Thyroid gland (tissue), 4 donors: ENCODE data around the gene DGKQ.

Source experiments
- POLR2A ChIP-seq, 2 donors: fragments of 450-650 bp; IDR thresholded peaks; one replicate each; pipeline ENCODE4 v1.6.1; 2017; ENCODE audit warnings: antibody characterized with exemption in 2 of 2, mild to moderate bottlenecking in 2 of 2, moderate library complexity in 1 of 2
- TF ChIP-seq, protein P1 (sequence below), 6 experiments: fragments of 200-600 bp in 3 of 6; fragments of 450-650 bp in 3 of 6; sonication (generic) in 3 of 6; IDR thresholded peaks; one replicate each; pipeline ENCODE4 v1.5.1; 2016 to 2019; ENCODE audit warnings: antibody characterized with exemption in 6 of 6, mild to moderate bottlenecking in 2 of 6, inconsistent platforms in 1 of 6, moderate library complexity in 1 of 6

DNA sequence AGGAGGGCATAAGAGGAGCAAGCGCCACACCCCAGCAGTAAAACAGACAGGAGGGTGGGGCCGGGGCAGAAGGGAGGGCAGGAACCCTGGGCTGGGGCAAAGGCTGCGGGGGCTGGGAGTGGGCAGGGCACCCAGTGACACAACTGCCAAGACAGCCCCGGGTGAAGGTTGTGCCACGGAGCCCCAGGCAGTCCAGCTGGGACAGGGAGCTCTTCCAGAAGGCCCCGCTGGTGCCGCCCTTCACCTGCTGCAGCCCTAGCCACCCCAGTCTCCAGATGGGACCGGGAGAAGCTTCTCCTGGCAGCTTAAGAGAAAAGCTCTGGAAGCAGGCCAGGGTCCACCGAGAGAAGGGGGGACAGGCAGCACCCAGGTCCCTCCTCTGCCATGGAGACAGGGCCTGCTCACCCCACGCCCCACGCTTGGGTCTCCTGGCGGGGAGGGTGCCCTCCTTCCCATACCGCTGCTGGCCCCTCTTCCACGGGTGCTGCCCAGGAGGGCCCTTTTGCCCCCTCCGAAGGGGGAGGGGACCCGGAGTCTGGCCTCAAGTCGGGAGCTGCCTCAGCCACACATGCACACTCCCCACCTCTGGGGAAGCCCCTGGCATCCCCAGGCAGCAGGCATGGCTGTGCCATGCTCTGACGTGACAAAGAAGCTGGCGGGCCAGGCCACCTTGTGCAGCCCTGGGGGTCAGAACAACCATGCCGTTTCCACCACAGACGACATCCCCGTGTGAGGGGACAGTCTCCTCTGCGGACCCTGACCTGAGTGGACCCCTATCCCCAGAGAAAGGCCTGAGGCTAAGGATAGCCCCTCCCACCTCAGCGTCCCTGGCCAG lies 1.5 kb downstream of the DGKQ start:
- TF ChIP-seq POLR2A (IDR thresholded peaks at IDR 0.05), result no peak
- TF ChIP-seq, protein P1, sequence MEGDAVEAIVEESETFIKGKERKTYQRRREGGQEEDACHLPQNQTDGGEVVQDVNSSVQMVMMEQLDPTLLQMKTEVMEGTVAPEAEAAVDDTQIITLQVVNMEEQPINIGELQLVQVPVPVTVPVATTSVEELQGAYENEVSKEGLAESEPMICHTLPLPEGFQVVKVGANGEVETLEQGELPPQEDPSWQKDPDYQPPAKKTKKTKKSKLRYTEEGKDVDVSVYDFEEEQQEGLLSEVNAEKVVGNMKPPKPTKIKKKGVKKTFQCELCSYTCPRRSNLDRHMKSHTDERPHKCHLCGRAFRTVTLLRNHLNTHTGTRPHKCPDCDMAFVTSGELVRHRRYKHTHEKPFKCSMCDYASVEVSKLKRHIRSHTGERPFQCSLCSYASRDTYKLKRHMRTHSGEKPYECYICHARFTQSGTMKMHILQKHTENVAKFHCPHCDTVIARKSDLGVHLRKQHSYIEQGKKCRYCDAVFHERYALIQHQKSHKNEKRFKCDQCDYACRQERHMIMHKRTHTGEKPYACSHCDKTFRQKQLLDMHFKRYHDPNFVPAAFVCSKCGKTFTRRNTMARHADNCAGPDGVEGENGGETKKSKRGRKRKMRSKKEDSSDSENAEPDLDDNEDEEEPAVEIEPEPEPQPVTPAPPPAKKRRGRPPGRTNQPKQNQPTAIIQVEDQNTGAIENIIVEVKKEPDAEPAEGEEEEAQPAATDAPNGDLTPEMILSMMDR (IDR thresholded peaks at IDR 0.05), result no peak
